IPS DF 6.9 (cell line): Measurements from ENCODE around the gene SYNGAP1.

ENCODE experiments used
- DNase-seq: peaks from one replicate; pipeline ENCODE4 v3.0.0-alpha.2; 2013; ENCODE audit warnings: low read depth, low spot score
- H3K27ac ChIP-seq: one replicate; pipeline ENCODE4 v1.5.1; 2013; ENCODE audit warnings: low read length, control low read depth
- H3K27me3 ChIP-seq: 2 replicates; pipeline ENCODE4 v1.6.1; 2013; ENCODE audit warnings: mild to moderate bottlenecking, low read length; ENCODE audit not compliant: control insufficient read depth, insufficient read depth
- H3K36me3 ChIP-seq: 2 replicates; pipeline ENCODE4 v1.6.1; 2013; ENCODE audit warnings: low read length; ENCODE audit not compliant: control insufficient read depth, insufficient read depth
- H3K4me1 ChIP-seq: 2 replicates; pipeline ENCODE4 v1.6.1; 2013; ENCODE audit warnings: low read length; ENCODE audit not compliant: control insufficient read depth, insufficient read depth
- H3K4me3 ChIP-seq: 2 replicates; pipeline ENCODE4 v1.5.1; 2013; ENCODE audit warnings: mild to moderate bottlenecking, low read length
- H3K9me3 ChIP-seq: 2 replicates; pipeline ENCODE4 v1.6.1; 2013; ENCODE audit warnings: low read length, inconsistent platforms; ENCODE audit not compliant: control insufficient read depth, insufficient read depth
- WGBS: extraction: QIAGEN DNeasy Blood & Tissue Kit; methylation state at CpG from one replicate; pipeline ENCODE4 v1.1.7; 2013; ENCODE audit warnings: mixed read lengths, missing lambda C conversion rate; ENCODE audit not compliant: insufficient read length, insufficient coverage; 5-methylcytosine and 5-hydroxymethylcytosine counted together

Gene SYNGAP1

GRCh38 chr6:33430334-33430733 lies 10.5 kb downstream of the SYNGAP1 start:
- no peak for DNase-seq
- Histone ChIP-seq H3K9me3 (no peaks in the 10 kb centered on the region), H3K4me1 (peaks cover 19% of the 10 kb centered on the region), H3K4me3 (no peak overlapping the region), H3K27me3 (no peaks in the 10 kb centered on the region), H3K27ac (peak overlapping the region; percentile 46), H3K36me3 (peaks cover 4% of the 10 kb centered on the region; the same call in 1 of the 2 replicates)
- no CpG with 5 or more reads among the region's 2 CpGs for WGBS

- Histone ChIP-seq H3K9me3 (no peaks in the 10 kb centered on the region), H3K27ac (peak overlapping the region; percentile 46), H3K27me3 (no peaks in the 10 kb centered on the region), H3K4me1 (peaks cover 19% of the 10 kb centered on the region), H3K36me3 (peaks cover 12% of the 10 kb centered on the region; the same call in 1 of the 2 replicates), H3K4me3 (peak overlapping the region; percentile 51; the same call in 1 of the 2 replicates)
- WGBS, result no CpG with 5 or more reads among the region's 12 CpGs
- DNase-seq, result no peak
These were observed 11.4 kb downstream of the SYNGAP1 start for GRCh38 chr6:33430991-33431879.

GRCh38 chr6:33431880-33432541 lies 12.1 kb downstream of the SYNGAP1 start:
- peaks cover 18% of the 10 kb centered on the region for H3K4me1 ChIP-seq
- peak overlapping the region; percentile 25; the same call in 1 of the 2 replicates for H3K4me3 ChIP-seq
- no peaks in the 10 kb centered on the region for H3K27me3 ChIP-seq
- H3K9me3 ChIP-seq, result no peaks in the 10 kb centered on the region
- DNase-seq, result no peak
- H3K36me3 ChIP-seq, result peaks cover 12% of the 10 kb centered on the region; the same call in 1 of the 2 replicates
- H3K27ac ChIP-seq, result peak overlapping the region; percentile 46
- WGBS, result no CpG with 5 or more reads among the region's 12 CpGs

- no peak for DNase-seq
- H3K27me3 ChIP-seq, result no peaks in the 10 kb centered on the region
- no peak overlapping the region; the same call in 1 of the 2 replicates for H3K4me3 ChIP-seq
- WGBS, result no CpG with 5 or more reads among the region's 10 CpGs
- H3K27ac ChIP-seq, result peak overlapping the region; percentile 31
- peaks cover 16% of the 10 kb centered on the region for H3K4me1 ChIP-seq
- no peaks in the 10 kb centered on the region for H3K9me3 ChIP-seq
- H3K36me3 ChIP-seq, result peaks cover 15% of the 10 kb centered on the region
These were observed 12.7 kb downstream of the SYNGAP1 start for GRCh38 chr6:33432546-33432945.

- Histone ChIP-seq H3K27ac (no peak overlapping the region), H3K4me3 (no peak overlapping the region; the same call in 1 of the 2 replicates), H3K36me3 (peaks cover 19% of the 10 kb centered on the region), H3K27me3 (no peaks in the 10 kb centered on the region), H3K9me3 (no peaks in the 10 kb centered on the region), H3K4me1 (peaks cover 16% of the 10 kb centered on the region)
- no peak for DNase-seq
- WGBS, result no CpG with 5 or more reads among the region's 1 CpG
These were observed 13.2 kb downstream of the SYNGAP1 start for GRCh38 chr6:33433001-33433543.

GRCh38 chr6:33433544-33434191 lies 13.8 kb downstream of the SYNGAP1 start:
- no peak overlapping the region for H3K4me3 ChIP-seq
- H3K9me3 ChIP-seq, result no peaks in the 10 kb centered on the region
- no CpG with 5 or more reads among the region's 17 CpGs for WGBS
- H3K4me1 ChIP-seq, result peaks cover 12% of the 10 kb centered on the region
- no peaks in the 10 kb centered on the region for H3K27me3 ChIP-seq
- no peak overlapping the region for H3K27ac ChIP-seq
- no peak for DNase-seq
- peaks cover 25% of the 10 kb centered on the region for H3K36me3 ChIP-seq

GRCh38 chr6:33434961-33435360 lies 15.1 kb downstream of the SYNGAP1 start:
- Histone ChIP-seq H3K4me3 (no peak overlapping the region), H3K36me3 (peaks cover 28% of the 10 kb centered on the region), H3K9me3 (no peaks in the 10 kb centered on the region), H3K27ac (no peak overlapping the region), H3K4me1 (peaks cover 6% of the 10 kb centered on the region; the same call in 1 of the 2 replicates), H3K27me3 (no peaks in the 10 kb centered on the region)
- no CpG with 5 or more reads among the region's 4 CpGs for WGBS
- DNase-seq, result no peak

GRCh38 chr6:33437666-33438065 lies 17.8 kb downstream of the SYNGAP1 start:
- H3K4me3 ChIP-seq, result no peak overlapping the region
- H3K36me3 ChIP-seq, result peaks cover 52% of the 10 kb centered on the region
- no peaks in the 10 kb centered on the region for H3K27me3 ChIP-seq
- DNase-seq, result no peak
- no CpG with 5 or more reads among the region's 18 CpGs for WGBS
- H3K4me1 ChIP-seq, result peaks cover 1% of the 10 kb centered on the region; the same call in 1 of the 2 replicates
- no peak overlapping the region for H3K27ac ChIP-seq
- no peaks in the 10 kb centered on the region for H3K9me3 ChIP-seq

- Histone ChIP-seq H3K36me3 (peaks cover 64% of the 10 kb centered on the region), H3K27ac (no peak overlapping the region), H3K4me1 (no peaks in the 10 kb centered on the region), H3K4me3 (no peak overlapping the region), H3K9me3 (no peaks in the 10 kb centered on the region), H3K27me3 (no peaks in the 10 kb centered on the region)
- no CpG with 5 or more reads among the region's 3 CpGs for whole genome bisulfite sequencing
- DNase-seq, result no peak
These were observed 19.2 kb downstream of the SYNGAP1 start for GRCh38 chr6:33438978-33439594.
